ENCODE measurements around the gene CDH11. TPM values are rescaled to one million over a fixed set of nuclear protein-coding genes. Genes with fewer than 3 reads are reported as not detected.

CDH11 gene
- total and polyA plus RNA-seq, 10 of the 15 experiments (the other 5 are each of a cell fraction or from before 2014, with no cell fraction given), result 0.31 to 9.7 (median 0.87) TPM

- TF ChIP-seq BCLAF1 (IDR thresholded peaks at IDR 0.05) (no peak), RUNX3 (IDR thresholded peaks at IDR 0.05; ENCODE audit: low read length) (no peak)
Observed at GRCh38 chr16:65064131-65064530, 57.7 kb downstream of the CDH11 start (continued).

GRCh38 chr16:65062736-65063583 lies 58.9 kb downstream of the CDH11 start:
- no peaks in the 10 kb centered on the region for H4K20me1 ChIP-seq (ENCODE audit: control insufficient read depth, insufficient read depth)
- no peak overlapping the region for H3K27ac ChIP-seq (ENCODE audit: control insufficient read depth, insufficient read depth)
- DNase-seq (ENCODE audit: low read depth, low spot score) (no peak), FAIRE-seq (no peak), ATAC-seq (no peak)
- ChIA-PET POLR2A (no interaction called here), SMC1A (ENCODE audit: uncharacterized antibody, unreplicated experiment) (interaction anchor here (1.0 kb wide), 1 partner anchor 51 kb away, joined by 4 read pairs; no protein-coding TSS in a partner anchor), RAD21 (ENCODE audit: unreplicated experiment) (no interaction called here), CTCF (interaction anchor here (0.7 to 1.1 kb wide), 2 partner anchors 15 to 54 kb away, joined by 3 read pairs; no protein-coding TSS in a partner anchor)
- H3K4me3 ChIP-seq, result no peak overlapping the region
- no peaks in the 10 kb centered on the region for H3K9me3 ChIP-seq (replicated peaks; ENCODE audit: control insufficient read depth, insufficient read depth, low read length)
- H3K9ac ChIP-seq (ENCODE audit: control insufficient read depth, insufficient read depth, low read length), result no peak overlapping the region
- no peaks in the 10 kb centered on the region for H3K4me1 ChIP-seq (ENCODE audit: control insufficient read depth, insufficient read depth, low read length)
- in situ Hi-C loops (cut with MboI), result no loop called here
- no peaks in the 10 kb centered on the region for H3K27me3 ChIP-seq (replicated peaks in 1 of 2; ENCODE audit: control insufficient read depth in 2 of 2, insufficient read depth in 2 of 2, low read length in 1 of 2)
- 31% methylated on average over 8 of the region's 8 CpGs for WGBS (ENCODE audit: insufficient coverage, insufficient replicate concordance, low lambda C conversion rate, missing lambda C conversion rate)
- BruUV-seq (replicated peaks), result no TSS peak
- no peaks in the 10 kb centered on the region for H3K79me2 ChIP-seq (ENCODE audit: control insufficient read depth, insufficient read depth, low read length)
- H3K4me2 ChIP-seq (ENCODE audit: control insufficient read depth, insufficient read depth), result no peak overlapping the region
- no peaks in the 10 kb centered on the region for H3K36me3 ChIP-seq (ENCODE audit: control insufficient read depth in 2 of 2, insufficient read depth in 2 of 2, low read length in 1 of 2)
- no peak overlapping the region for H2AFZ ChIP-seq (ENCODE audit: control insufficient read depth, low read depth, low read length)
- intact Hi-C loops (cut with micrococcal nuclease; ENCODE audit: unreplicated experiment), result no loop called here
- TF ChIP-seq DPF2 (IDR thresholded peaks at IDR 0.05), result no peak
- TF ChIP-seq FOXK2 (IDR thresholded peaks at IDR 0.05), result no peak
- no peak for TF ChIP-seq IRF3 (IDR thresholded peaks at IDR 0.05)
- no peak for TF ChIP-seq ATF2 (IDR thresholded peaks at IDR 0.05; ENCODE audit: low read length)
- TF ChIP-seq YY1 (IDR thresholded peaks at IDR 0.05; ENCODE audit: low read depth, low read length), result no peak
- TF ChIP-seq ZBTB33 (IDR thresholded peaks at IDR 0.05), result no peak
- TF ChIP-seq ELK1 (IDR thresholded peaks at IDR 0.05; ENCODE audit: low read depth, low read length), result no peak
- no peak for TF ChIP-seq RELB (IDR thresholded peaks at IDR 0.05; ENCODE audit: low read depth)

Data from GM12878 (cell line).